Kidney epithelial cell (primary cell): ENCODE data around the gene MOSPD3. TPM values are rescaled to one million over a fixed set of nuclear protein-coding genes. Genes with fewer than 3 reads are reported as not detected.

ENCODE experiments used
- total RNA-seq: library from RNA; depleted of rRNA; stranded (reverse); fragments of >200 nt; gene quantifications from 2 replicates; pipeline ENCODE4 v1.2.3, GENCODE V29; 2015

MOSPD3 gene
- total RNA-seq, 1 donor from 2014 or later, result 14.5 TPM

Other genes starting within 250 kb of the MOSPD3 start
- gene PILRA, start 239.1 kb upstream of the MOSPD3 start, total RNA-seq, result 0.68 TPM in 1 of 2 replicates, not detected in the other
- 0.88 and 1.8 TPM in 2 replicates for gene ZCWPW1, start 183.8 kb upstream of the MOSPD3 start, total RNA-seq
- gene MEPCE, start 182.7 kb upstream of the MOSPD3 start, total RNA-seq, result 29.7 and 30.0 TPM in 2 replicates
- gene PPP1R35, start 176.0 kb upstream of the MOSPD3 start, total RNA-seq, result 28.0 and 39.8 TPM in 2 replicates
- gene SPACDR, start 148.3 kb upstream of the MOSPD3 start, total RNA-seq, result not detected in 2 replicates
- gene TSC22D4, start 133.3 kb upstream of the MOSPD3 start, total RNA-seq, result 41.6 and 45.3 TPM in 2 replicates
- 0.14 and 0.46 TPM in 2 replicates for gene NYAP1, start 128.6 kb upstream of the MOSPD3 start, total RNA-seq
- 4.0 and 8.6 TPM in 2 replicates for gene AGFG2, start 73.3 kb upstream of the MOSPD3 start, total RNA-seq
- 0.62 TPM in 1 of 2 replicates, not detected in the other for gene SAP25, start 38.6 kb upstream of the MOSPD3 start, total RNA-seq
- gene LRCH4, start 26.4 kb upstream of the MOSPD3 start, total RNA-seq, result 69.0 and 85.2 TPM in 2 replicates
- 0.55 and 0.79 TPM in 2 replicates for gene FBXO24, start 26.2 kb upstream of the MOSPD3 start, total RNA-seq
- 4.7 and 6.4 TPM in 2 replicates for gene PCOLCE, start 10.2 kb upstream of the MOSPD3 start, total RNA-seq
- gene TFR2, start 29.0 kb downstream of the MOSPD3 start, total RNA-seq, result 0.34 and 0.71 TPM in 2 replicates
- gene ACTL6B, start 43.9 kb downstream of the MOSPD3 start, total RNA-seq, result not detected in 2 replicates
- 330 and 391 TPM in 2 replicates for gene GNB2, start 61.2 kb downstream of the MOSPD3 start, total RNA-seq
- 23.1 and 23.5 TPM in 2 replicates for gene GIGYF1, start 81.7 kb downstream of the MOSPD3 start, total RNA-seq
- 46.1 and 52.8 TPM in 2 replicates for gene POP7, start 93.6 kb downstream of the MOSPD3 start, total RNA-seq
- gene EPO, start 107.9 kb downstream of the MOSPD3 start, total RNA-seq, result not detected in 2 replicates
- not detected in 2 replicates for gene ZAN, start 121.1 kb downstream of the MOSPD3 start, total RNA-seq
- 138 TPM in 2 replicates for gene EPHB4, start 215.0 kb downstream of the MOSPD3 start, total RNA-seq
- 15.7 and 18.3 TPM in 2 replicates for gene SLC12A9, start 240.2 kb downstream of the MOSPD3 start, total RNA-seq